Activated CD8-positive, alpha-beta memory T cell treated with anti-CD3 and anti-CD28 coated beads, Interleukin-2, amount 50 U/mL, for 48 hours (primary cell): Measurements from ENCODE around the gene SLC35E4.
"Not testable (repeated sequence)": the region's sequence is repeated elsewhere in the genome, so short reads cannot be mapped to it uniquely, and the experiment has no call there.

ENCODE experiments used
- DNase-seq: peaks from one replicate; pipeline ENCODE4 v3.0.0-alpha.2; 2020

Gene SLC35E4

GRCh38 chr22:30614268-30614667 is 21.3 kb upstream of the SLC35E4 start:
- DNase-seq: no peak

- DNase-seq: no peak
Observed at GRCh38 chr22:30614879-30615278, 20.7 kb upstream of the SLC35E4 start.

GRCh38 chr22:30615543-30615954 is 20.0 kb upstream of the SLC35E4 start:
- DNase-seq: no peak

GRCh38 chr22:30617819-30618218 is 17.8 kb upstream of the SLC35E4 start:
- DNase-seq: no peak

- DNase-seq: not testable (repeated sequence)
Observed at GRCh38 chr22:30619909-30620308, 15.7 kb upstream of the SLC35E4 start.

GRCh38 chr22:30626413-30626812 is 9.2 kb upstream of the SLC35E4 start:
- DNase-seq: no peak

GRCh38 chr22:30627471-30627870 is 8.1 kb upstream of the SLC35E4 start:
- no peak for DNase-seq

GRCh38 chr22:30628491-30628890 is 7.1 kb upstream of the SLC35E4 start:
- no peak for DNase-seq

- DNase-seq: not testable (repeated sequence)
Observed at GRCh38 chr22:30631469-30631868, 4.1 kb upstream of the SLC35E4 start.

GRCh38 chr22:30634471-30635233 is 929 bp upstream of the SLC35E4 start:
- peak; percentile 98 for DNase-seq

GRCh38 chr22:30636226-30637077 is 871 bp downstream of the SLC35E4 start:
- peak; percentile 66 for DNase-seq

- DNase-seq: no peak
Observed at GRCh38 chr22:30637701-30638114, 2.1 kb downstream of the SLC35E4 start.

GRCh38 chr22:30640361-30640760 is 4.8 kb downstream of the SLC35E4 start:
- DNase-seq: no peak

GRCh38 chr22:30640839-30641430 is 5.4 kb downstream of the SLC35E4 start:
- no peak for DNase-seq

- no peak for DNase-seq
Observed at GRCh38 chr22:30643055-30643875, 7.7 kb downstream of the SLC35E4 start.

- no peak for DNase-seq
Observed at GRCh38 chr22:30646518-30647160, 11.1 kb downstream of the SLC35E4 start.

GRCh38 chr22:30647536-30647935 is 12.0 kb downstream of the SLC35E4 start:
- no peak for DNase-seq

GRCh38 chr22:30648825-30649224 is 13.2 kb downstream of the SLC35E4 start:
- no peak for DNase-seq

GRCh38 chr22:30649430-30650007 is 13.9 kb downstream of the SLC35E4 start:
- DNase-seq: peak; percentile 88

GRCh38 chr22:30650508-30651116 is 15.0 kb downstream of the SLC35E4 start:
- no peak for DNase-seq

- DNase-seq: no peak
Observed at GRCh38 chr22:30652852-30653251, 17.3 kb downstream of the SLC35E4 start.
